Measurements from ENCODE around the gene S100A10. TPM values are rescaled to one million over a fixed set of nuclear protein-coding genes. Genes with fewer than 3 reads are reported as not detected.

S100A10 gene
- polyA plus RNA-seq, 4 donors: 547 to 1,355 (median 1,106) TPM

DNA sequence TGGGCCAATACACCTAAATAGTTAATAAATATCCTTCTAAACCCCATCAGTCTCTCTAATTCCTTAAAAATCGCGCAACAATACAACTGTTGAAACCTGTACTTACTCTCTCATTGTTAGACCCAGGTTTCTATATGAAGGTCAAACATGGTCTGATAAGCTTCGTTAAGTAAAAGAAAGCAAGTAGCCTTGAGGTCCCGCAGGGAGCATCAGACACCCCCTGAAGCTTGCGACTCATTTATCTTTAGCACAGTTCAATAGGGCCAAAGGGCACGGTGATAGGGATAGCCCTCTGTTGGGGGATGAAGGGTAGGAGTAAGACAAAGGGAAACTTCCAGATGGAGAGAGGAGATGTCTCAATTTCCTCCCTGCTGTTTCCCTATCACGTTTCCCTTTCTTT lies 57.0 kb downstream of the S100A10 start:
- WGBS, 3 donors: 15 to 57% (median 27%) methylated on average over 7 of the region's 7 CpGs
- DNase-seq: peak; percentile 61 to 82
- no peaks in the 10 kb centered on the region for H3K36me3 ChIP-seq (ENCODE audit: control insufficient read depth in 3 of 3, insufficient read depth in 2 of 3, low read depth in 1 of 3, low read length in 3 of 3)
- no peak for FAIRE-seq
- H3K4me1 ChIP-seq (ENCODE audit: control insufficient read depth in 3 of 3, insufficient read depth in 2 of 3, low read depth in 1 of 3, low read length in 2 of 3): peaks cover 0 to 29% (median 0%) of the 10 kb centered on the region in 3 donors
- peak overlapping the region in 2 of 3 donors; percentile 55 to 83 for H3K27ac ChIP-seq (ENCODE audit: low read depth in 1 of 3, low read length in 2 of 3)
- H3K9me3 ChIP-seq (ENCODE audit: control insufficient read depth in 2 of 2, insufficient read depth in 1 of 2, low read depth in 1 of 2, low read length in 1 of 2): no peaks in the 10 kb centered on the region
- peak overlapping the region in 1 of 3 donors; percentile 24 for H3K4me3 ChIP-seq (ENCODE audit: low read depth in 1 of 3, low read length in 3 of 3)
- H3K27me3 ChIP-seq (ENCODE audit: control insufficient read depth in 3 of 3, insufficient read depth in 3 of 3, low read length in 3 of 3): no peaks in the 10 kb centered on the region

DNA sequence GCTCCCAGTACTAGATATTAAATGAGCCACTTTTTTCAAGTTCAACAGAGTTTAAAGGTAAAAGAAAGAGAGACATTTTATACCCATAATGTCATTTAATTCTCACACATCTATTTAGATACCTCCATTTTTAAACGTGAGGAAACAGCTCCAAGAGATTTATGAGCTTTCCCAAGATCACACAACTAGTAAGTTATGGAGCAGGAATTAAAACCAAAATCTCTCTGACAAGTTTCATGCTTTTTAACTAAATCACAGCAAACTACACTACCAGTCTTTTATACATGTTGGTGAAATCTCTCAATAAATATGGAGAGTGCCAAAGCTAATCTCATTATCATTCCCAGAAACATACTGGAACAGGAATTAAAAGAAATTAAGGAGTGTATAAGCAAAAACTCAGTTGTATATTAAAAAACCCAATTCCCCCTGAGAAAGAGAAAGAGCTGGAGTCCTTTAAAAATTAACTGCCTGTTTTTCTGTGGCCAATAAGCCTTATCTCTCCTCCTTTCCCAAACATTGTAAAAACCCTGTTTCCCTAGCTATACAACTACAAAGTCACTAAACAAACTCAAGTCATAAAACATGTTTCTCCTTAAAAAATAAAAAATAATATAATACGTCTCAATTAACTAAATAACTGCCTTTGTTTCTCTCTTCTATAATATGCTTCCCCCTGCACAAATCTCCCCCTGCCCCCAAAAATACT lies 57.6 kb downstream of the S100A10 start:
- H3K27me3 ChIP-seq (ENCODE audit: control insufficient read depth in 3 of 3, insufficient read depth in 3 of 3, low read length in 3 of 3): no peaks in the 10 kb centered on the region
- H3K27ac ChIP-seq (ENCODE audit: low read depth in 1 of 3, low read length in 2 of 3): peak overlapping the region in 1 of 3 donors; percentile 83
- DNase-seq (peak in 1 of 2 donors; percentile 60), FAIRE-seq (no peak)
- no peaks in the 10 kb centered on the region for H3K36me3 ChIP-seq (ENCODE audit: control insufficient read depth in 3 of 3, insufficient read depth in 2 of 3, low read depth in 1 of 3, low read length in 3 of 3)
- no peaks in the 10 kb centered on the region for H3K9me3 ChIP-seq (ENCODE audit: control insufficient read depth in 2 of 2, insufficient read depth in 1 of 2, low read depth in 1 of 2, low read length in 1 of 2)
- H3K4me3 ChIP-seq (ENCODE audit: low read depth in 1 of 3, low read length in 3 of 3): no peak overlapping the region
- WGBS, 3 donors: 11 to 48% (median 28%) methylated on average over 2 of the region's 2 CpGs
- H3K4me1 ChIP-seq (ENCODE audit: control insufficient read depth in 3 of 3, insufficient read depth in 2 of 3, low read depth in 1 of 3, low read length in 2 of 3): peaks cover 0 to 24% (median 0%) of the 10 kb centered on the region in 3 donors

DNA sequence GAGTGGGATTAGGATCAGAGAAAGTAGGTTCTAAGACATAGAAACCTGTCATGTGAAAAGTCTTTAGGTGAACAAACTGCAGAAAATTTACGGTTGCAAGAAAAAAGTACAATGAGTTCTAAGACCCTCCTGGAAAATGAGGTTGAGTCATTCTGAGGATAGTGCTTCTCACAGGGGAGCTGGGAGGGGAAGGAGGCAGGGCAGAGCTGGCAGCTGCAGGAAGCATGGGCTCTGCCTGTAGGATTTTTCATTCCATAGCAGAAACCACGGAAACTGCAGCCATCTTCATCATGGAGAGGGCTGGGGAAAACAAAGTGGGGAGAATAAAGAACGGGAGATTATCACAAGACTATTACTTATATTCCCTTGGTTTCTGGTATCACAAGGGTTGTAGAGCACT lies 58.5 kb downstream of the S100A10 start:
- no peaks in the 10 kb centered on the region for H3K36me3 ChIP-seq (ENCODE audit: control insufficient read depth in 3 of 3, insufficient read depth in 2 of 3, low read depth in 1 of 3, low read length in 3 of 3)
- H3K4me3 ChIP-seq (ENCODE audit: low read depth in 1 of 3, low read length in 3 of 3): no peak overlapping the region
- WGBS, 3 donors: 31 to 48% (median 47%) methylated on average over 3 of the region's 3 CpGs
- peak overlapping the region in 1 of 3 donors; percentile 83 for H3K27ac ChIP-seq (ENCODE audit: low read depth in 1 of 3, low read length in 2 of 3)
- H3K9me3 ChIP-seq (ENCODE audit: control insufficient read depth in 2 of 2, insufficient read depth in 1 of 2, low read depth in 1 of 2, low read length in 1 of 2): no peaks in the 10 kb centered on the region
- DNase-seq: peak in 1 of 2 donors; percentile 45
- no peak for FAIRE-seq
- H3K4me1 ChIP-seq (ENCODE audit: control insufficient read depth in 3 of 3, insufficient read depth in 2 of 3, low read depth in 1 of 3, low read length in 2 of 3): peaks cover 0 to 20% (median 0%) of the 10 kb centered on the region in 3 donors
- no peaks in the 10 kb centered on the region for H3K27me3 ChIP-seq (ENCODE audit: control insufficient read depth in 3 of 3, insufficient read depth in 3 of 3, low read length in 3 of 3)

DNA sequence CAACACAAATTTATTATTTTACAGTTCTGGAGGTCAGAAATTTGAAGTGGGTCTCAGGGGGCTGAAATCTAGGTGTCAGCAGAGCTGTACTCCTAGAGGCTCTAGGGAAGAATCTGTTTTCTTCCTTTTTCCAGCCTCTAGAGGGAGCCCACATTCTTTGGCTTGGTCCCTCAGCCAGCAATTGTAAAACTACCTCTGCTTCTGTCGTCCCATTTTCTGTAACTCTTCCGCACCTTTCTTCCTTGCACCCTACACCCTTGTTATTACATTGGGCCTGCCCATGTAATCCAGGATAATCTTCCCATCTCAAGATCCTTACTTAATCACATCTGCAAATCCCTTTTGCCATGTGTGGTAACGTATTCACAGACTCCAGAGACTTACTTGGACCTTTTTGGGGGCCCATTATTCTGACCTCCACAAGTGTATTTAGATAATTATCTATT lies 59.6 kb downstream of the S100A10 start:
- H3K4me1 ChIP-seq (ENCODE audit: control insufficient read depth in 3 of 3, insufficient read depth in 2 of 3, low read depth in 1 of 3, low read length in 2 of 3): peaks cover 0 to 20% (median 0%) of the 10 kb centered on the region in 3 donors
- FAIRE-seq (no peak), DNase-seq (peak; percentile 81 to 83)
- H3K27ac ChIP-seq (ENCODE audit: low read depth in 1 of 3, low read length in 2 of 3): peak overlapping the region in 1 of 3 donors; percentile 40
- H3K36me3 ChIP-seq (ENCODE audit: control insufficient read depth in 3 of 3, insufficient read depth in 2 of 3, low read depth in 1 of 3, low read length in 3 of 3): no peaks in the 10 kb centered on the region
- no peaks in the 10 kb centered on the region for H3K27me3 ChIP-seq (ENCODE audit: control insufficient read depth in 3 of 3, insufficient read depth in 3 of 3, low read length in 3 of 3)
- WGBS, 3 donors: 15 to 31% (median 30%) methylated on average over 3 of the region's 3 CpGs
- H3K9me3 ChIP-seq (ENCODE audit: control insufficient read depth in 2 of 2, insufficient read depth in 1 of 2, low read depth in 1 of 2, low read length in 1 of 2): no peaks in the 10 kb centered on the region
- no peak overlapping the region for H3K4me3 ChIP-seq (ENCODE audit: low read depth in 1 of 3, low read length in 3 of 3)

Other genes with a start within 250 kb of the S100A10 start
- 10 to 100 TPM; 49.0 to 62.1 (median 51.7) TPM for gene MRPL9, start 230.4 kb downstream of the S100A10 start, polyA plus RNA-seq
- gene TDRKH, start 203.4 kb downstream of the S100A10 start, polyA plus RNA-seq: 1 to 10 TPM in 3 of 4 donors, under 1 TPM in 1; 0.22 to 4.2 (median 2.4) TPM
- under 1 TPM in 2 of 4 donors, not detected in 2; 0.15 to 0.89 TPM for gene LINGO4, start 188.4 kb downstream of the S100A10 start, polyA plus RNA-seq
- gene RORC, start 162.1 kb downstream of the S100A10 start, polyA plus RNA-seq: 10 to 100 TPM in 3 of 4 donors, 1 to 10 TPM in 1; 5.4 to 15.2 (median 10.8) TPM
- gene C2CD4D, start 154.0 kb downstream of the S100A10 start, polyA plus RNA-seq: under 1 TPM in 2 of 4 donors, not detected in 2; 0.46 to 0.62 TPM
- gene THEM5, start 140.1 kb downstream of the S100A10 start, polyA plus RNA-seq: under 1 TPM in 1 of 4 donors, not detected in 3; 0.32 TPM
- 10 to 100 TPM in 2 of 4 donors, 1 to 10 TPM in 2; 5.7 to 36.3 (median 9.4) TPM for gene THEM4, start 84.3 kb downstream of the S100A10 start, polyA plus RNA-seq
- 100 to 1,000 TPM; 237 to 551 (median 408) TPM for gene S100A11, start 43.1 kb upstream of the S100A10 start, polyA plus RNA-seq
- gene TCHHL1, start 95.2 kb upstream of the S100A10 start, polyA plus RNA-seq: not detected
- under 1 TPM in 2 of 4 donors, not detected in 2; 0.12 to 0.27 TPM for gene TCHH, start 121.6 kb upstream of the S100A10 start, polyA plus RNA-seq
- not detected for gene RPTN, start 165.4 kb upstream of the S100A10 start, polyA plus RNA-seq
- gene HRNR, start 230.3 kb upstream of the S100A10 start, polyA plus RNA-seq: under 1 TPM in 2 of 4 donors, not detected in 2; under 0.01 to 0.13 TPM